BJ (cell line): ENCODE data around the gene ANXA3. TPM values are rescaled to one million over a fixed set of nuclear protein-coding genes. Genes with fewer than 3 reads are reported as not detected.

ENCODE experiments used
- CTCF ChIA-PET: fragments of 350-600 bp; formaldehyde crosslinking; extraction: SDS; loops from one replicate; lab custom pipeline; 2021; ENCODE audit warnings: antibody characterized with exemption, inconsistent platforms; lab: Yijun Ruan, JAX
- POLR2A ChIA-PET: fragments of 300-600 bp; sonication (Branson Sonifier 250); formaldehyde crosslinking; extraction: SDS; loops from one replicate; lab custom pipeline; 2021; ENCODE audit warnings: antibody characterized with exemption; lab: Charles Lee
- DNase-seq: peaks from one replicate; pipeline ENCODE4 v3.0.0-alpha.2; 2011; ENCODE audit warnings: low read depth
- H3K27me3 ChIP-seq: 2 replicates; pipeline ENCODE4 v1.6.0; 2011; ENCODE audit warnings: low read length; ENCODE audit not compliant: control insufficient read depth, insufficient read depth
- H3K36me3 ChIP-seq: 2 replicates; pipeline ENCODE4 v1.5.1; 2011; ENCODE audit warnings: low read length; ENCODE audit not compliant: control insufficient read depth, insufficient read depth
- H3K4me3 ChIP-seq: 2 replicates; pipeline ENCODE4 v1.5.1; 2011; ENCODE audit warnings: low read depth, mild to moderate bottlenecking, control low read depth, low read length
- CTCF ChIP-seq: IDR thresholded peaks from 2 replicates; pipeline ENCODE4 v1.5.1; 2011; ENCODE audit warnings: low read depth, mild to moderate bottlenecking, control low read depth, inconsistent platforms, low read length, moderate library complexity; ENCODE audit not compliant: insufficient read depth
- polyA plus RNA-seq: library from polyadenylated mRNA; depleted of rRNA; stranded (reverse); fragments of >200 nt; gene quantifications from 2 replicates; pipeline ENCODE4 v1.2.3, GENCODE V29; 2011

The ANXA3 gene
- polyA plus RNA-seq, 1 experiment = 8.2 TPM

GRCh38 chr4:78638337-78639172 is 87.0 kb downstream of the ANXA3 start:
- Histone ChIP-seq H3K27me3 (no peaks in the 10 kb centered on the region), H3K4me3 (no peak overlapping the region), H3K36me3 (no peaks in the 10 kb centered on the region)
- no peak for DNase-seq
- no peak for TF ChIP-seq CTCF
- ChIA-PET CTCF (interaction anchor here (0.9 to 1.2 kb wide), 2 partner anchors 9 to 140 kb away, joined by 3 read pairs; no protein-coding TSS in a partner anchor), POLR2A (no interaction called here)

GRCh38 chr4:78640714-78641113 is 89.1 kb downstream of the ANXA3 start:
- no peak for TF ChIP-seq CTCF
- Histone ChIP-seq H3K4me3 (no peak overlapping the region), H3K36me3 (no peaks in the 10 kb centered on the region), H3K27me3 (no peaks in the 10 kb centered on the region)
- CTCF ChIA-PET = no interaction called here
- POLR2A ChIA-PET = no interaction called here
- DNase-seq = no peak

- ChIA-PET POLR2A (no interaction called here), CTCF (interaction anchor here (0.6 to 3.5 kb wide), 3 partner anchors 9 to 579 kb away, joined by 3 to 15 read pairs (median 5); no protein-coding TSS in a partner anchor)
- no peak for DNase-seq
- Histone ChIP-seq H3K4me3 (no peak overlapping the region), H3K27me3 (no peaks in the 10 kb centered on the region), H3K36me3 (no peaks in the 10 kb centered on the region)
- no peak for TF ChIP-seq CTCF
Observed at GRCh38 chr4:78642934-78643333, 91.4 kb downstream of the ANXA3 start.

GRCh38 chr4:78644063-78644691 is 92.6 kb downstream of the ANXA3 start:
- Histone ChIP-seq H3K27me3 (no peaks in the 10 kb centered on the region), H3K4me3 (no peak overlapping the region), H3K36me3 (no peaks in the 10 kb centered on the region)
- ChIA-PET CTCF (interaction anchor here (1.0 to 3.5 kb wide), 9 partner anchors 9 to 220 kb away, joined by 3 to 15 read pairs (median 4); no protein-coding TSS in a partner anchor), POLR2A (interaction anchor here (0.6 kb wide), 1 partner anchor 52 kb away, joined by 4 read pairs; no protein-coding TSS in a partner anchor)
- no peak for TF ChIP-seq CTCF
- DNase-seq = no peak
